Liver (tissue), 3 donors: ENCODE data around the gene OR2AG1.

Source experiments
- CTCF ChIP-seq: fragments of 150-350 bp; IDR thresholded peaks from 2 replicates; pipeline ENCODE4 v1.5.1; 2017; ENCODE audit warnings: improper control_type of control experiment, low read depth, low read length; ENCODE audit not compliant: missing input control
- EGR1 ChIP-seq, 2 donors: IDR thresholded peaks; 2 replicates each; pipeline ENCODE4 v1.6.1; 2016 to 2018; ENCODE audit warnings: antibody characterized with exemption in 2 of 2, low read depth in 2 of 2
- FOXA2 ChIP-seq: IDR thresholded peaks from 2 replicates; pipeline ENCODE4 v1.6.1; 2016; ENCODE audit warnings: antibody characterized with exemption
- JUND ChIP-seq, 2 donors: IDR thresholded peaks; 2 replicates each; pipeline ENCODE4 v1.6.1; 2016; ENCODE audit warnings: antibody characterized with exemption in 2 of 2
- RAD21 ChIP-seq, 2 donors: IDR thresholded peaks; 2 replicates each; pipeline ENCODE4 v1.6.1; 2016; ENCODE audit warnings: antibody characterized with exemption in 2 of 2, mild to moderate bottlenecking in 2 of 2
- REST ChIP-seq: IDR thresholded peaks from 2 replicates; pipeline ENCODE4 v1.6.1; 2016; ENCODE audit warnings: antibody characterized with exemption, mild to moderate bottlenecking
- RXRA ChIP-seq, 2 donors: IDR thresholded peaks; 2 replicates each; pipeline ENCODE4 v1.6.1; 2017 to 2018; ENCODE audit warnings: antibody characterized with exemption in 2 of 2, mild to moderate bottlenecking in 1 of 2
- TAF1 ChIP-seq: conservative IDR thresholded peaks from 2 replicates; pipeline ENCODE4 v1.6.1; 2016; ENCODE audit warnings: antibody characterized with exemption, mild to moderate bottlenecking
- donor health status: healthy.
- donor health status: healthy.

- TF ChIP-seq EGR1 (IDR thresholded peaks at IDR 0.05; ENCODE audit: low read depth in 2 of 2) (no peak), RXRA (IDR thresholded peaks at IDR 0.05) (no peak), CTCF (no peak), FOXA2 (no peak), RAD21 (IDR thresholded peaks at IDR 0.05) (no peak), JUND (IDR thresholded peaks at IDR 0.05) (no peak), REST (no peak), TAF1 (no peak)
These were observed 44.2 kb upstream of the OR2AG1 start for GRCh38 chr11:6738590-6738989.
